ENCODE measurements around the gene SHROOM2.

DNA sequence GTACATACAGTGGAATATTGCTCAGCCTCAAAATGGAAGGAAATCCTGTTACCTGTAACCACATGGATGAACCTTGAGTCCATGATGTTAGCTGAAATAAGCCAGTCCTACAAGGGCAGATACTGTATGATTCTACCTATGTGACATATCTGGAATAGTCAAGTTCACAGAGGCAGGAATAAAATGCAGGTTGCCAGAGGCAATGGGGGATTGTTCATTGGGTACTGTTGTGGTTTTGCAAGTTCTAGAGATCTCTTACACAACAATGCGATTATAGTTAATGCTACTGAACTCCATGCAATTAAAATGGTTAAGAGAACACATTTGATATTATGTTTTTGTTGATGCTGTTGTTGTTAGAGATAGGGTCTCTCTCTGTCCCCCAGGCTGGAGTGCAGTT is 74.6 kb downstream of the SHROOM2 start:
- TF ChIP-seq ZNF384 (IDR thresholded peaks at IDR 0.05) (no peak), SUZ12 (IDR thresholded peaks at IDR 0.05) (no peak), FOXM1 (IDR thresholded peaks at IDR 0.05; ENCODE audit: borderline replicate concordance) (no peak), BHLHE40 (IDR thresholded peaks at IDR 0.05; ENCODE audit: borderline replicate concordance) (no peak), L3MBTL2 (conservative IDR thresholded peaks at IDR 0.05) (no peak)
